ACC112 (cell line): Measurements from ENCODE around the gene OTULIN.

Source experiments
- H2AFZ ChIP-seq: fragments of 200-600 bp; sonication (generic); one replicate; pipeline ENCODE4 v1.6.0; 2017; ENCODE audit warnings: antibody characterized with exemption, low read length; ENCODE audit not compliant: unreplicated experiment
- H3K27ac ChIP-seq: fragments of 200-600 bp; sonication (generic); 2 replicates; pipeline ENCODE4 v1.5.1; 2014; ENCODE audit warnings: low read depth, mild to moderate bottlenecking, antibody characterized with exemption, low read length, moderate library complexity
- H3K27me3 ChIP-seq: fragments of 200-600 bp; sonication (generic); 2 replicates; pipeline ENCODE4 v1.6.1; 2014; ENCODE audit warnings: mild to moderate bottlenecking, antibody characterized with exemption, low read length, moderate library complexity, mixed read lengths; ENCODE audit not compliant: insufficient read depth
- H3K36me3 ChIP-seq: fragments of 200-600 bp; sonication (generic); 2 replicates; pipeline ENCODE4 v1.6.1; 2016; ENCODE audit warnings: mild to moderate bottlenecking, antibody characterized with exemption, low read length, moderate library complexity, mixed read lengths; ENCODE audit not compliant: insufficient read depth
- H3K4me1 ChIP-seq: fragments of 200-600 bp; sonication (generic); one replicate; pipeline ENCODE4 v1.6.1; 2016; ENCODE audit warnings: low read length, mixed read lengths; ENCODE audit not compliant: insufficient read depth, unreplicated experiment, control insufficient read depth
- H3K4me3 ChIP-seq: fragments of 200-600 bp; sonication (generic); 2 replicates; pipeline ENCODE4 v1.5.1; 2014; ENCODE audit warnings: mild to moderate bottlenecking, low read depth, low read length
- H3K79me2 ChIP-seq: fragments of 200-600 bp; sonication (generic); one replicate; pipeline ENCODE4 v1.6.0; 2016; ENCODE audit warnings: low read length; ENCODE audit not compliant: control insufficient read depth, unreplicated experiment, insufficient read depth

The OTULIN gene

GRCh38 chr5:14667770-14668169 is 3.3 kb downstream of the OTULIN start:
- Histone ChIP-seq H3K79me2 (peaks cover 88% of the 10 kb centered on the region), H3K27ac (no peak overlapping the region), H3K4me1 (peaks cover 54% of the 10 kb centered on the region), H3K4me3 (no peak overlapping the region), H3K36me3 (no peaks in the 10 kb centered on the region), H2AFZ (no peak overlapping the region), H3K27me3 (no peaks in the 10 kb centered on the region)

GRCh38 chr5:14668181-14668591 is 3.7 kb downstream of the OTULIN start:
- Histone ChIP-seq H3K4me1 (peaks cover 54% of the 10 kb centered on the region), H3K79me2 (peaks cover 88% of the 10 kb centered on the region), H3K27ac (no peak overlapping the region), H2AFZ (no peak overlapping the region), H3K36me3 (no peaks in the 10 kb centered on the region), H3K4me3 (no peak overlapping the region), H3K27me3 (no peaks in the 10 kb centered on the region)

GRCh38 chr5:14669415-14669814 is 4.9 kb downstream of the OTULIN start:
- H3K27ac ChIP-seq = no peak overlapping the region
- H3K4me3 ChIP-seq = no peak overlapping the region
- H3K36me3 ChIP-seq = peaks cover 6% of the 10 kb centered on the region; the same call in 1 of the 2 replicates
- no peak overlapping the region for H2AFZ ChIP-seq
- no peaks in the 10 kb centered on the region for H3K27me3 ChIP-seq
- H3K4me1 ChIP-seq = peaks cover 51% of the 10 kb centered on the region
- peaks cover 94% of the 10 kb centered on the region for H3K79me2 ChIP-seq

- Histone ChIP-seq H3K79me2 (peaks cover 95% of the 10 kb centered on the region), H3K27ac (no peak overlapping the region), H3K4me3 (no peak overlapping the region), H3K27me3 (no peaks in the 10 kb centered on the region), H2AFZ (no peak overlapping the region), H3K4me1 (peaks cover 51% of the 10 kb centered on the region), H3K36me3 (peaks cover 6% of the 10 kb centered on the region; the same call in 1 of the 2 replicates)
These were observed 5.5 kb downstream of the OTULIN start for GRCh38 chr5:14669975-14670374.

- Histone ChIP-seq H3K79me2 (peaks cover 95% of the 10 kb centered on the region), H3K27me3 (no peaks in the 10 kb centered on the region), H3K36me3 (peaks cover 6% of the 10 kb centered on the region; the same call in 1 of the 2 replicates), H3K27ac (peak overlapping the region; percentile 5; the same call in 1 of the 2 replicates), H3K4me1 (peaks cover 55% of the 10 kb centered on the region), H2AFZ (no peak overlapping the region), H3K4me3 (no peak overlapping the region)
These were observed 6.9 kb downstream of the OTULIN start for GRCh38 chr5:14671414-14671813.

GRCh38 chr5:14672082-14672481 is 7.6 kb downstream of the OTULIN start:
- Histone ChIP-seq H3K79me2 (peaks cover 92% of the 10 kb centered on the region), H2AFZ (no peak overlapping the region), H3K4me3 (no peak overlapping the region), H3K27ac (no peak overlapping the region), H3K27me3 (no peaks in the 10 kb centered on the region), H3K4me1 (peaks cover 51% of the 10 kb centered on the region), H3K36me3 (peaks cover 6% of the 10 kb centered on the region; the same call in 1 of the 2 replicates)

- Histone ChIP-seq H3K36me3 (peaks cover 6% of the 10 kb centered on the region; the same call in 1 of the 2 replicates), H3K27ac (no peak overlapping the region), H3K4me1 (peaks cover 46% of the 10 kb centered on the region), H3K4me3 (no peak overlapping the region), H3K79me2 (peaks cover 90% of the 10 kb centered on the region), H2AFZ (no peak overlapping the region), H3K27me3 (no peaks in the 10 kb centered on the region)
These were observed 8.2 kb downstream of the OTULIN start for GRCh38 chr5:14672484-14673394.

GRCh38 chr5:14673443-14673842 is 8.9 kb downstream of the OTULIN start:
- peaks cover 40% of the 10 kb centered on the region for H3K4me1 ChIP-seq
- peaks cover 89% of the 10 kb centered on the region for H3K79me2 ChIP-seq
- H3K27me3 ChIP-seq = no peaks in the 10 kb centered on the region
- peaks cover 6% of the 10 kb centered on the region; the same call in 1 of the 2 replicates for H3K36me3 ChIP-seq
- H3K27ac ChIP-seq = no peak overlapping the region
- H3K4me3 ChIP-seq = no peak overlapping the region
- H2AFZ ChIP-seq = no peak overlapping the region

- Histone ChIP-seq H3K4me3 (no peak overlapping the region), H3K36me3 (peaks cover 15% of the 10 kb centered on the region)
These were observed 10.7 kb downstream of the OTULIN start for GRCh38 chr5:14674983-14675854.

GRCh38 chr5:14675865-14676300 is 11.4 kb downstream of the OTULIN start:
- Histone ChIP-seq H3K27ac (peak overlapping the region; percentile 13; the same call in 1 of the 2 replicates), H3K36me3 (peaks cover 15% of the 10 kb centered on the region), H3K4me1 (peaks cover 35% of the 10 kb centered on the region), H3K4me3 (no peak overlapping the region), H3K27me3 (no peaks in the 10 kb centered on the region), H3K79me2 (peaks cover 73% of the 10 kb centered on the region), H2AFZ (no peak overlapping the region)

More at GRCh38 chr5:14674983-14675854, 10.7 kb downstream of the OTULIN start:
- Histone ChIP-seq H3K4me1 (peaks cover 37% of the 10 kb centered on the region), H3K27ac (no peak overlapping the region), H2AFZ (no peak overlapping the region), H3K79me2 (peaks cover 78% of the 10 kb centered on the region), H3K27me3 (no peaks in the 10 kb centered on the region)
